GM18520 (cell line): ENCODE data around the gene KLHL25.
"Not testable (repeated sequence)": the region's sequence is repeated elsewhere in the genome, so short reads cannot be mapped to it uniquely, and the experiment has no call there.

Source experiments
- ATAC-seq: cut with Tn5 transposase; IDR thresholded peaks from one replicate; pipeline ENCODE4 v1.9.1; 2021; ENCODE audit not compliant: unreplicated experiment

The KLHL25 gene

GRCh38 chr15:85805420-85805819 is 10.7 kb upstream of the KLHL25 start:
- no peak for ATAC-seq

GRCh38 chr15:85804481-85805170 is 9.9 kb upstream of the KLHL25 start:
- ATAC-seq, result no peak

DNA sequence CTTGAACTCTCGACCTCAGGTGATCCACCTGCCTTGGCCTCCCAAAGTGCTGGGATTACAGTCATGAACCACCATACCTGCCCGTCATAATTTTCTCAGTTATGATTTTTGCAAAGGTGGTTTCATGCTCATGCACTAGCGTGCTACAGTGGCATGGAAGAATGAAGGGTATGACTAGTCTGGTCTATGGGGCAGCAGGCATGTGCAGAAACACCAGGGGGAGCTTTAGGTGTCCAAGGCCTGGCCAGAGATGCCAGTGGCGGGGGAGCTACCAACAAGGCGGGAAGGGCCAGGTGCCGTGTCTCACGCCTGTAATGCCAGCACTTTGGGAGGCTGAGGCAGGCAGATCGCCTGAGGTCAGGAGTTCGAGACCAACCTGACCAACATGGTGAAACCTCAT is 7.9 kb upstream of the KLHL25 start:
- not testable (repeated sequence) for ATAC-seq

DNA sequence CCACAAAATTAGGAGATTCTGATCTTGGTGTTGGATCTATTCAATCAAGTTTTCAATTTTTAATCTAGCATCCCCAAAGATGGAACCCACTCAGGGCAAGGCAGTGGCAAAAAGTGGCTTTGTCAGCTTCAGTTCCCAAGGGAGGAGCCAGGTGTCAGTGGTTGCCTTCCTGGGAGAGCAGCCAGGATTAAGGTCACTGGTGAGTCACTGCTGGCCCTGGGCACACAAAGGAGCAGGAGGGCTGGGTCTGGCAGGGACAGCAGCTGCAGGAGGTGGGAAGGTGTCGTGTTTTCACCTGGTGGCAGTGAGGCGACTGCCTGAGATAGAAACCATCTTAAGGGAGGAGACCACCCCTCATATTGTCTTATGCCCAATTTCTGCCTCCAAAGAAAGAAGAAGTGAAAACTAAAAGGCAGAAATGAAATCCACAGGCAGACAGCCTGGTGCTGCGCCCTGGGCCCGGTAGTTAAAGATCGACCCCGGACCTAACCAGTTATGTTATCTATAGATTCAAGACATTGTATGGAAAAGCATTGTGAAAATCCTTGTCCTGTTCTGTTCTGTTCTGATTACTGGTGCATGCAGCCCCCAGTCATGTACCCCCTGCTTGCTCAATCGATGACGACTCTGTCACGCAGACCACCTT is 5.9 kb upstream of the KLHL25 start:
- ATAC-seq, result no peak

DNA sequence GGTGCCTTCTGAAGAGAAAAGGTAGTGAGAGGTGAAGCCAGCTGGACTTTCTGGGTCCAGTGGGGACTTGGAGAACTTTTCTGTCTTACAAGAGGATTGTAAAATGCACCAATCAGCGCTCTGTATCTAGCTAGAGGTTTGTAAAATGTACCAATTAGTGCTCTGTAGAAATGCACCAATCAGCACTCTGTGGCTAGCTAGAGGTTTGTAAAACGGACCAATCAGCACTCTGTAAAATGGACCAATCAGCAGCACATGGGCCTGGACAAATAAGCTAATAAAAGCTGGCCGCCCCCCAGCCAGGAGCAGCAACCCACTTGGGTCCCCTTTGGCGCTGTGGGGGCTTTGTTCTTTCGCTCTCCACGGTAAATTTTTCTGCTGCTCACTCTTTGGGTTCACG is 1.6 kb upstream of the KLHL25 start:
- ATAC-seq, result not testable (repeated sequence)

DNA sequence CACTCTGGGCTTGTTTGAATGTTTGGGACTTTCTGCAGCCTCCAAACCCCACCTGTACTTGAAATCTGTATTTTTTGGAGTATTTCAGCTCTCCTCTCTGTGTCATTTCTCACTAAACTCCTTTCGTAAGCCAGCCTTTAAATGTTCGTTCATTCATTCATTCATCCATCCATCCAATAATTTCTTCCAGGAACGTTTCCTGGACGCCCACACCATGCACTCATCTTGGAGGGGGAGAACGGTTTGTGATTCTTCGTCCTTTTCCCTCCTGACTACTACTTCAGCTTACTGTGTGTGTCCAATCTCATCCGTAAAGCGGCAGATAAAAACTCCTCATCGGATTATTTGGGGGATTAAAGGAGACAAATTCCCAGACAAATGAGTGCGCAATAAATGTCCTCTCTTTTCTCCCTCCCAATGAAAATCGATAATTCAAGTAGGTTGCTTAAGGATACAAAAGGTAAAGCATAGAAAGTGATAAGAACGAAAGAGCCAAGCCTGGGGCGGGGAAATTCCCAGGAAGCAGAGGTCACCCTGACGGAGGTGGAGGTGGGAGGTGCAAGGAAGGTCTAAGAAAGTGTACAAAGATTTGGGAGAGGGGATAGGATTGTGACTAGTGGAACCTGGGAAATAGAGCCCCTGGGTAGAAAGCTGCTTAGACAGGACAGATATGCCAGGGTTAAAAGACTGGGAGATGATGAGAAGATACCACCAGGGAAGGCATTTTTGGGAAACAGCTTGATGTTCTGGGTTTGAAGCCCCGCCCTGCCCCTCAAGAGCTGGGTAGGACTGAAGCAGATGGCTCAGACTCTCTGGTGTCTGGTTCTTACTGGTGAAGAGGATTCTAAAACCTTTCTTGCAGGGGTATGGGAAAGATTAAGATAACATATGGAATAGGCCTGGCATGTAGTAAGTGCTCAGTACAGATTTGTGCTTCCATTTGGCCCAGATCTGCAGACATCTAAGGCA is 896 bp upstream of the KLHL25 start:
- ATAC-seq, result no peak

DNA sequence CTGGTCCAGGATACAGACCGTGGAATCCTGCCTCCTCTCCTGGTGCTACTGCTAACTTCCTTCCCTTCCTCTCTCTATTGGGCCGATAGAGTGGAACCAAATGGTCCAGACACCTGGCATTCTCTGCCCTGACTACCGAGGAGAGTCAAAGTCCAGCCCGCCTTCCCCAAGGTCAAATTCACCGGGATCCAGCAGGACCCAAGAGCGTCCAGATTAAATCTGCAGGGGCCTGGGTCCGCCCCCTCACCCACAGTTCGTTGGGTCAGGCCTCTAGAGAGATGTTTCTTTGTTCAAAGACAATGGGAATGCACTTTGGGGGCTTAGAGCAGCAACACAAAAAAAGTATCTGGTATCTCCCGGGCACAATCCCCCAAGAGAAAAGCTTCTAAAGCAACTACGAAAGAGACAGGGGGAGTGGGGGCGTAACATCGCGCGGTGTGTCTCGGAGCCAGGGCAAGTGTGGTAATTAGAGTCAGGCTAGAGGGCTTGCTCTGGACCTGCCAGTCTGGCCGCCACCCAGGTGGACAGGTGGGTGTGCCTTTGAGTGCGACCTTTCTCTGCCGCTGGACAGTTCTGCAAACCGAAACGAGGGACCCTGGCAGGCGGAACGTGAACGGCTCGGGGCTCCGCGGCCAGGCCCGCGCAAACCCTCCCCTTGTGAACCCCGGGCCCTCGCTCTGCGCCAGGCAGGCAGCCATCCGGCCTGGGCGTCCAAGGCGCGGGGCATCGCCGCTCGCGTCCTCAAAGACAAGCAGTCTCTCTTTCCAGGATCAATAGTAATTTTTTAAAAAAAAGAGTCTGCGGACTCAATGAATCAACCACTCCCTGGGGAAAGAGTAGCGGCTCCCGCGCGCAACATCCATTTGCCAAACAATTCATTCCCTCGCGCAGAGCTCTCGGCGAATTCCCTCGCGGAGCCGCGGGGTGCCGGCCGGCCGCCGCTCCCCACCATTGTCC is 806 bp downstream of the KLHL25 start:
- ATAC-seq, result peak; percentile 16

DNA sequence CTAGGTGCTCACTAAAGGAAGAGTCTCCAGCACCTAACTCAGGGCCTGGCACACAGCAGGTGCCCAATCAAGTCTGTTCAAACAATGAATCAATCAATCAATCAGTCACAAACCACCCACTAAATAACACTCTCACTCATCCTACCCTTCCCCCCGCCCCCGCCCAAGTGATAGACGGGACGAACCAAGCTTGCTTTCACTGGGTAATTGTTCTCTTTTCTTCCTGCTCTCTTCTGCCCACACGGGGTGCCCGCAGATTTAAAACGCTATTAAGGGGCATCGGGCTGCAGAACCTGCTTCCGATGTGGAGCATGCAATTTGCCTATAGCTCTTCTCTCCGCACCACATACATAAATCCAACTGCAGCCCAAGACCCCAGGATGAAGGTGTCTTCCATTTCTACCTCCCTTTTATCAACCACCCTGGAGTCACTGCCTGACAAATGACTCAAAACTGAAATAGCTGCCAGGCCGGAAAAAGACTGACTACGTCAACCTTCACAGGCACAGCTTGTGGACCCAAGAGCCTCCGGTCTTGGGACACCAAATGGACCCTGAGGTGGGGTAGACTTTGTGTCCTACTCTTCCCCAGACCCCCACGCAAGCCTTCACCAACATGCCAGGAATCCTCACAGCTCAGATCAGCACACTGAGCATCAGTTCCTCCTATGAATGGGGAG is 1.7 kb downstream of the KLHL25 start:
- no peak for ATAC-seq

DNA sequence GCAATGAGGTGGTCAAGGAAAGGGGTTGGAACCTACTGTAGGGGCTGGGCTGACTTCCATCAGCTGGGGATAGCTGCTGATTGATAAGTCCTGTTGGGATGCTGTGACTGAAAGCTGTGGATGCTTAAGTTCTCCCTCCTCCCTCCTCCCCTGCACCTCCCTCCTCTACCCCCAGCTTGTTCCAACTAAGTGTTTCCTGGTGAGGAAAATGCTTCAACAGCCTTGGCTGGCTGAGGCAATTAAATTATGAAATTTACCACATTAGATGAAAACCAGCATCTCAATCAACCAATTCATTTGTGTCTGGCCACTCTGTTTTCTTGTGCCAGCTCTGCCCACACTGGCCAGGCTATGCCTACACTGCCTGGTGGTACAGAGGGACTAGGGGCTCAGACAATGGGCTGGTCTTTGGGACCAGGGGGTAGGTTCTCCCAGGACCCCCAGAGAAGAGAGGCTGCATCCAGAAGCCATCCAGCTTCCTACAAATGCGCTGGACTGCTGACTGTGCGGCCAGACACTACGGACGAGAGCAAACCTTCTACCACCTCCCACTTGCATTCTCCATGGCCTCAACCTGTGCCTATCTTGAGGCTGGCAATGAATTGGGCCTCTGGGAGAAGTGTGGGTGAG is 2.5 kb downstream of the KLHL25 start:
- no peak for ATAC-seq

DNA sequence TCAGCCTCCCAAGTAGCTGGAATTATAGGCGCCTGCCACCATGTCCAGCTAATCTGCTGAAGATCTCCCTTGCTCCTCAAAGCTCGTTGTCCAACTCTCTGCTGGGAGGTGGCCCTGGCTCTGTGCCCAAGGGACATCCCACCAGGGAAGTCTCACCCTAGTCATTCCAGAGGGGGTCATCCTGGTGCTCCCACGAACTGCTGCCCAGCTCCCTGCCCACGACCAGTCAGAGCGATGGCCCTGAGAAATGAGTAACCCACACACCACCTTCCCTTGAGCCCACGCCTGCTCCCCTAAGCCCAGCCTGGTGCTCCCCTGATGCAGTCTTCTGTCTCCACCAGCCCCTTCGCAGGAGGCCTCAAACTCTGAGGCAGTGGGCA is 5.2 kb downstream of the KLHL25 start:
- ATAC-seq, result no peak

GRCh38 chr15:85788771-85789495 is 5.8 kb downstream of the KLHL25 start:
- ATAC-seq, result no peak

DNA sequence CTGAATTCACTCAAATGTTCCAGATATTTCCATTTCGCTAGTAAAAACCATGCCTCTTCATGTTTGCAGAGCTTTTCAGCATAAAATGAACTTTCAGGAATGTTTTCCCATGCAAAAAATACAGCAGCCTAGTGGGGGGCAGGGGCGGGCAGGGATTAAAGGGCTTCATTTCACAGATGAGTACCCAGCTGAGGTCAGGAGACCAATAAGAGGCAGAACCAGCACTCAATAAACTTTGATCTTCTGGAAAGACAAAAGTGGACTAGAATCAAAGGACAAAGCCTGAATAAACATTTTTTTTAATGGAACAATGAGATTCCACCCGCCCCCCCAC is 8.0 kb downstream of the KLHL25 start:
- ATAC-seq, result no peak

DNA sequence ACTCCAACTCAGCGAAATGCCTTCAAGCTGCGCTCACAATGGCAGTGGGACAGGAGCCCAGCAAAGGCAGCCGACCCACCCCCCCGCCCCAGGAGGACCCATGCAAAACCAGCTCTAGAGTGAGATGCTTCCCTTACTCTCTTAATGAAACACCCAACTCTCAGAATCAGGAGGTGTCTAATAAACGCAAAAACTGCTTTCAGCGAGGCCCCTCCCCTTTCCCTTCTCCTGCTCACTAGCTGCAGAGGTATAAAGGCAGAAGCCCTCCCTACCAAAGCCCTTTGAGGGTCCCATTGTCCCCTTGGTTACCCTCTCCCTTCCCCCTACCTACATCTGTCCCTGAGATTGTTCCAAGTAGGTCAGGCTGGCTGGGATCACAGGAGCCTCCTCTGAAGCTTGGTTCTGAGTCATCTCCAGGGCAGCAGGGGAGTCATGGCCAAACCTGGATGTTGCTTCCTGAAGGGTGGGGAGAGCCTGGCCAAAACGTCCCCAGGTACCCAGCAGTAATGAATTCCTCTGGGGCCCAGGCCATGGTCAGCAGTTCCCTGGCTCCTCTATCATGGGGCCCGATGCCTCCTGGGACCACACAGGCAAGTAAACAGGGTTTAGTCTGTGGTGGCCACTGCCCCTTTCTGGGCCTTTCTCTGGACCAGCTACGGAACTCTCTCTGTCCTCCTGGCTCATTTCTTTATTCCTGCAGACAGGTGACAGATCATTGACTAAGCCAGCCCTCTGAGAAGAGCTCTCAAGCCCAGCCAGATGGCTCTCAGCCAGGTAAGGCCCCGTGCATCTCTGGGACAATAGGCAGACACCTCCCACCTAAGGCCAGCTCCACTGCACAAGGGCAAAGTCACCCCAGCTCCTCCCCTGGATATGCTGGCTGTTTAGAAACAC is 8.6 kb downstream of the KLHL25 start:
- ATAC-seq, result no peak

DNA sequence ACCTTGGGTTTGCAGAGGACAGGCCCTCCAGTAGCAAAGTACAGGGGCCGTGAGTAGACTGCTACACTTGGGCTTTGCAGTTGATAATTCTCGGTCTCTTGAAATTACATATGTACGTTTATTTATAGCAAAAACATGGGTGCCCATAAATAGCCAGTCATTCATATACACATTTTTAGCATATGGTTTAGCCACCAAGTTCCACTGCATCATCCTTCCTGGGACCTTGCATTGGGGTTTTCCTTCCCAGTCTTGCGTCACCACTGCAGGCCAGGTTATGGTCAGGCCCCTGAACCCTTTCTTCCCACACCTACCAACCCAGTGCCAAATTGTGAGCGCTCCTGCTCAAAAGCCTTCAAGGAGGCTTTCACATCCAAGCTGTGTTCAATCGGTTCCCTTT is 12.7 kb downstream of the KLHL25 start:
- no peak for ATAC-seq

DNA sequence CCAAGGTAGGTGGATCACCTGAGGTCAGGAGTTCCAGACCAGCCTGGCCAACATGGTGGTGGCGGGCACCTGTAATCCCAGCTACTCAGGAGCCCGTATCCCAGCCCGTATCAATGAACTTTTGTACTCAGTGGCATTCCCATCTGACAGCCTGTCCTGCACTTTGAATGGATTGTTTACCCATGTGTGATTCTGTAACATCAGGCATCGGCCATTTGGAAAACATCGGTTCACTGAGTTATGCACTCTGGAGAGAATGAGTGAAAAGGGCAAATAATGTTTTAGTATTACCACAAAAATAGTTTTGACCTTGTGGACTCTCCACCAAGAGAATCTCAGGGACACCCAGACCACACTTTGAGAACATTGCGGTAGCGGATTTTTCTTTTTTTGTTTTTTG is 13.6 kb downstream of the KLHL25 start:
- ATAC-seq, result no peak

DNA sequence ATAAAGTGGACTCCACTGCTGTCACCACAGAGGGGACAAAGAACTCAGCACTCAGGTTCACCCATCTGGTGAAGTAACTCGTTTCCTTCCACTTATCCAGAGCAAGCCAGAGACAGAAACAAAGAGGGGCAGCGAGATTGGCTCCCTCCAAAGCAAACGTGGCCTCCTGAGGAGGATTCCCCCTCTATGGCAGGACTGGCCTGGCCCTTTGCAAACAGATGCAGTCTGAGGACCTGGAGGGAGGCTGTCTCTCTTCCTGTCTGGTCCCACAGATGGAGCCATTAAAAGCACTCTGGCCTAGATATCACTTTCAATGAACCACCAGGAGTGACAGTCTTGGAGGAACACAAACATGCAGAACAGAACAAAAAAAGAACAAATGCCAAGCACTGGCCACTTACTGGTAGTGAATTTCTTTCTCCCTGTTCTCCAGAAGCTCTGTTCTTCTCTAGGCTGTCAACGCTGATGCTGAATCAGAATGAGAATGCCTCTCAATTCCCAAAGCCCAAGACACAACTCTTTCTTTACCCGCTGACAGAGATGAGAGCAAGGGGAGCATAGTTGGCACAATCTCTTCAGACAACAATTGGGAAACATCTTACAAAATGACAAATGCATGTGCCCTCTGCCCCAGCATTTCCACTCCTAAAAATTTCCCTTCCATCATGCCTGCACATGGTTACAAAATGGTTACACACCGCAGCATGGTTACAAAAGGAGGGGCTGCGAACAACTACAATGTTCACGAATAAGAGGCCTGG is 14.3 kb downstream of the KLHL25 start:
- no peak for ATAC-seq

DNA sequence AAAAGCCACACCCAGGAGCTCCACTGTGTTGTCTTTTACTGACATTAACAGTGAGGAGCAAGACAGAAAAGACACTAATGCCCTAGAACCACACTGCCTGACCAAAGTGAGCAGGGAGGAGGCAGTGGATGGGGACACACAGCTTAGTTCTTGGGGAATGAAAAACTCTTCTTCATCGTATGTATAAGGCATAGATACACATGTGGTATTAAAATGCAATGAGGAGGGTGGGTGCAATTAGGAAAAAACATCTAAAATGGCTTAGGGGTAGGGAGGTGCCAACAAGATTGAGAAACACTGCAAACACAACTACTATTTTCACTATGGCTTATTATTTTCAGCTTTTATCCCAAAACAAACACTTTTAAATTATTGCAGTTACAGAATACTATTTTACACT is 15.5 kb downstream of the KLHL25 start:
- no peak for ATAC-seq
